ENCODE results near the gene HAAO. TPM values are rescaled to one million over a fixed set of nuclear protein-coding genes. Genes with fewer than 3 reads are reported as not detected.

The HAAO gene
- total RNA-seq, 1 donor from 2014 or later: 6.4 TPM

GRCh38 chr2:42722320-42723190 is 69.8 kb downstream of the HAAO start:
- Histone ChIP-seq H3K4me3 (no peak overlapping the region), H3K9me3 (no peaks in the 10 kb centered on the region), H3K36me3 (no peaks in the 10 kb centered on the region), H3K27ac (peak overlapping the region; percentile 64), H3K27me3 (no peaks in the 10 kb centered on the region), H3K4me1 (no peaks in the 10 kb centered on the region)
- intact Hi-C loops (cut with DNase I): no loop called here
- ATAC-seq: peak; percentile 91
- DNase-seq: peak; percentile 69
- TF ChIP-seq, protein P1, sequence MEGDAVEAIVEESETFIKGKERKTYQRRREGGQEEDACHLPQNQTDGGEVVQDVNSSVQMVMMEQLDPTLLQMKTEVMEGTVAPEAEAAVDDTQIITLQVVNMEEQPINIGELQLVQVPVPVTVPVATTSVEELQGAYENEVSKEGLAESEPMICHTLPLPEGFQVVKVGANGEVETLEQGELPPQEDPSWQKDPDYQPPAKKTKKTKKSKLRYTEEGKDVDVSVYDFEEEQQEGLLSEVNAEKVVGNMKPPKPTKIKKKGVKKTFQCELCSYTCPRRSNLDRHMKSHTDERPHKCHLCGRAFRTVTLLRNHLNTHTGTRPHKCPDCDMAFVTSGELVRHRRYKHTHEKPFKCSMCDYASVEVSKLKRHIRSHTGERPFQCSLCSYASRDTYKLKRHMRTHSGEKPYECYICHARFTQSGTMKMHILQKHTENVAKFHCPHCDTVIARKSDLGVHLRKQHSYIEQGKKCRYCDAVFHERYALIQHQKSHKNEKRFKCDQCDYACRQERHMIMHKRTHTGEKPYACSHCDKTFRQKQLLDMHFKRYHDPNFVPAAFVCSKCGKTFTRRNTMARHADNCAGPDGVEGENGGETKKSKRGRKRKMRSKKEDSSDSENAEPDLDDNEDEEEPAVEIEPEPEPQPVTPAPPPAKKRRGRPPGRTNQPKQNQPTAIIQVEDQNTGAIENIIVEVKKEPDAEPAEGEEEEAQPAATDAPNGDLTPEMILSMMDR (IDR thresholded peaks at IDR 0.05): no peak

GRCh38 chr2:42721898-42722297 is 70.5 kb downstream of the HAAO start:
- no peak for ATAC-seq
- Histone ChIP-seq H3K9me3 (no peaks in the 10 kb centered on the region), H3K4me1 (no peaks in the 10 kb centered on the region), H3K4me3 (no peak overlapping the region), H3K27me3 (no peaks in the 10 kb centered on the region), H3K27ac (peak overlapping the region; percentile 64), H3K36me3 (no peaks in the 10 kb centered on the region)
- no peak for DNase-seq
- TF ChIP-seq, protein P1 (IDR thresholded peaks at IDR 0.05): no peak
- intact Hi-C loops (cut with DNase I): no loop called here

Other genes starting within 250 kb of the HAAO start
- gene MTA3, start 224.0 kb downstream of the HAAO start, total RNA-seq: 34.3 TPM
- 1.1 TPM for gene OXER1, start 28.4 kb downstream of the HAAO start, total RNA-seq

Data from upper lobe of right lung (tissue), 1 donor.